Neural cell (in vitro differentiated cells): Measurements from ENCODE around the gene BTN2A1. TPM values are rescaled to one million over a fixed set of nuclear protein-coding genes. Genes with fewer than 3 reads are reported as not detected.

Source experiments
- H2AFZ ChIP-seq: fragments of 200-600, 300-800 bp; sonication (generic), shearing (Covaris generic); 2 replicates; pipeline ENCODE4 v1.6.0; 2014; ENCODE audit warnings: low read depth, mild to moderate bottlenecking, antibody characterized with exemption, low read length, moderate library complexity
- H3F3A ChIP-seq: fragments of 200-600 bp; shearing (Covaris generic); 2 replicates; pipeline ENCODE4 v1.6.1; 2016; ENCODE audit warnings: mild to moderate bottlenecking, moderate library complexity, mixed read lengths, antibody characterized with exemption, low read length; ENCODE audit not compliant: insufficient read depth, poor library complexity, severe bottlenecking
- H3K27ac ChIP-seq: fragments of 200-600, 300-800 bp; sonication (generic), shearing (Covaris generic); 2 replicates; pipeline ENCODE4 v1.5.1; 2014; ENCODE audit warnings: mild to moderate bottlenecking, low read length, moderate library complexity
- H3K27me3 ChIP-seq: fragments of 300-800, 200-600 bp; sonication (generic), shearing (Covaris generic); 2 replicates; pipeline ENCODE4 v1.6.0; 2014; ENCODE audit warnings: mild to moderate bottlenecking, low read depth, low read length, moderate library complexity; ENCODE audit not compliant: insufficient read depth
- H3K36me3 ChIP-seq: fragments of 300-800, 200-600 bp; sonication (generic), shearing (Covaris generic); 2 replicates; pipeline ENCODE4 v1.5.1; 2014; ENCODE audit warnings: mild to moderate bottlenecking, antibody characterized with exemption, low read length, moderate library complexity; ENCODE audit not compliant: insufficient read depth
- H3K4me2 ChIP-seq: fragments of 300-800, 200-600 bp; sonication (generic), shearing (Covaris generic); 2 replicates; pipeline ENCODE4 v1.6.0; 2014; ENCODE audit warnings: mild to moderate bottlenecking, low read length
- H3K4me3 ChIP-seq: fragments of 300-800, 200-600 bp; sonication (generic), shearing (Covaris generic); 2 replicates; pipeline ENCODE4 v1.5.1; 2014; ENCODE audit warnings: mild to moderate bottlenecking, low read length, moderate library complexity
- H3K79me2 ChIP-seq: fragments of 200-600 bp; shearing (Covaris generic); replicated peaks from 2 replicates; pipeline ENCODE4 v1.6.0; 2014; ENCODE audit warnings: mild to moderate bottlenecking, low read length, moderate library complexity; ENCODE audit not compliant: insufficient read depth
- H3K9ac ChIP-seq: fragments of 300-800, 200-600 bp; sonication (generic), shearing (Covaris generic); 2 replicates; pipeline ENCODE4 v1.6.1; 2016; ENCODE audit warnings: mild to moderate bottlenecking, low read length, mixed read lengths
- H3K9me2 ChIP-seq: fragments of 200-600 bp; shearing (Covaris generic); 2 replicates; pipeline ENCODE4 v1.6.1; 2016; ENCODE audit warnings: mild to moderate bottlenecking, low read length, mixed read lengths; ENCODE audit not compliant: insufficient read depth
- H3K9me3 ChIP-seq: fragments of 200-600, 300-800 bp; sonication (generic), shearing (Covaris generic); 2 replicates; pipeline ENCODE4 v1.6.1; 2016; ENCODE audit warnings: mild to moderate bottlenecking, mixed run types, low read length, moderate library complexity, mixed read lengths
- H4K20me1 ChIP-seq: fragments of 200-600 bp; shearing (Covaris generic); 2 replicates; pipeline ENCODE4 v1.6.1; 2016; ENCODE audit warnings: mild to moderate bottlenecking, mixed run types; ENCODE audit not compliant: insufficient read depth
- EP300 ChIP-seq: fragments of 450-650 bp; conservative IDR thresholded peaks from 2 replicates; pipeline ENCODE4 v1.6.1; 2014; ENCODE audit warnings: antibody characterized with exemption, mild to moderate bottlenecking, moderate library complexity; ENCODE audit not compliant: poor library complexity, severe bottlenecking
- EZH2 ChIP-seq: fragments of 200-600, 300-800 bp; shearing (Covaris generic), sonication (generic); IDR thresholded peaks from 2 replicates; pipeline ENCODE4 v1.6.1; 2014; ENCODE audit warnings: antibody characterized with exemption, low read length, borderline replicate concordance, mild to moderate bottlenecking; ENCODE audit not compliant: insufficient read depth, poor library complexity, severe bottlenecking
- MXI1 ChIP-seq: fragments of 450-650 bp; conservative IDR thresholded peaks from 2 replicates; pipeline ENCODE4 v1.6.1; 2014; ENCODE audit warnings: antibody characterized with exemption, mild to moderate bottlenecking; ENCODE audit not compliant: poor library complexity, severe bottlenecking
- POLR2AphosphoS5 ChIP-seq: IDR thresholded peaks from 2 replicates; pipeline ENCODE4 v1.6.1; 2012
- RAD21 ChIP-seq: fragments of 450-650 bp; conservative IDR thresholded peaks from 2 replicates; pipeline ENCODE4 v1.6.1; 2014; ENCODE audit warnings: antibody characterized with exemption, mild to moderate bottlenecking, moderate library complexity
- SMC3 ChIP-seq: fragments of 450-650 bp; conservative IDR thresholded peaks from 2 replicates; pipeline ENCODE4 v1.6.1; 2014; ENCODE audit warnings: antibody characterized with exemption, mild to moderate bottlenecking, moderate library complexity; ENCODE audit not compliant: poor library complexity
- TAF1 ChIP-seq: IDR thresholded peaks from 2 replicates; pipeline ENCODE4 v1.6.1; 2012; ENCODE audit warnings: low read depth
- polyA plus RNA-seq: library from polyadenylated mRNA; depleted of rRNA; stranded (reverse); fragments of >200 nt; gene quantifications from 2 replicates; pipeline ENCODE4 v1.2.3, GENCODE V29; 2014
- TF ChIP-seq, protein P1 (sequence below): fragments of 450-650 bp; IDR thresholded peaks from 2 replicates; pipeline ENCODE4 v1.5.1; 2014; ENCODE audit warnings: antibody characterized with exemption, mild to moderate bottlenecking, moderate library complexity; ENCODE audit not compliant: poor library complexity, severe bottlenecking
- TF ChIP-seq, protein P2 (sequence below): IDR thresholded peaks from 2 replicates; pipeline ENCODE4 v1.6.1; 2012; ENCODE audit warnings: borderline replicate concordance

BTN2A1 gene
- polyA plus RNA-seq, 1 donor from 2014 or later = 33.8 TPM

DNA sequence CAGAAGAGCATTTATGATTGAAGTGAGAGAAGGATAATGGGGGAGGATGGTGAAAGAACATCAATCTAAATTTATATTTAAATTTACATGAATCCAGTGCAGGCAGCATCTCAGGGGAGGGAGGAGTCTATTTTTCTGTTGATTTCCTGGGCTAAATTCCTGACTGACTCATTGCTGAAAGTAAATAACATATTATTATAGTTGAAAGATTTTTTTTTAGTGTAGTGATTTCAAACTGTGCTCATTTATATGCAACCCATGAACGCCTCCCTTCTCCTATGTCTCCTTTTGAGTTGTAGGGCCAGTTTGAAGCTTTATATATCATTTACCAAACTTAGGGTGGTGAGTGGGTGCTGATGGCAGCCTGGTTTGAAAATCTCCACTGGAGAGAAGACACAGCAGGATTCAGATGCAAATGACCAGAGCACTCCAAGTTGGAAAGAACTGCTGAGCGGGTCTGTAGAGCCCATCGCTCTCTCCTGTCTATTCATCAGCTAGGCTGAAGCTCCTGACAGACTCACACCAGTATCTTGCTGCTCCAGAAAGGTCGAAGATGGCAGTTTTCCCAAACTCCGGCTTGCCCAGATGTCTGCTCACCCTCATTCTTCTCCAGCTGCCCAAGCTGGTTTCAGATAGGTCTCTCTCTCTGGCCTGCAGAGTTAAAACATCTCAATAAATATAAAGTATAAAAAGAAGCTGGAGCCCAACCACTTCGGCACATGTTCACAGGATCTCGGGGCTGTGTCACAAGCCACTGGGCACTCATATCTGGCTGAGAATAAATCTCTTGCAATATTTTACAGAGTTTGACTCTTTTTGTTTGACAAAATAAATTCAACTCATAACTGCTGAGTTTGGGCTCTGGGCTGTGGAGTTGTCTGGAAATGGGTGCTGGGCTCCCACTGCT lies 18.3 kb downstream of the BTN2A1 start:
- H2AFZ ChIP-seq = no peak overlapping the region
- no peaks in the 10 kb centered on the region for H3K9me3 ChIP-seq
- H3K4me2 ChIP-seq = no peak overlapping the region
- no peak overlapping the region for H3K9ac ChIP-seq
- no peaks in the 10 kb centered on the region for H3F3A ChIP-seq
- no peaks in the 10 kb centered on the region for H4K20me1 ChIP-seq
- no peaks in the 10 kb centered on the region for H3K27me3 ChIP-seq
- TF ChIP-seq, protein P1, sequence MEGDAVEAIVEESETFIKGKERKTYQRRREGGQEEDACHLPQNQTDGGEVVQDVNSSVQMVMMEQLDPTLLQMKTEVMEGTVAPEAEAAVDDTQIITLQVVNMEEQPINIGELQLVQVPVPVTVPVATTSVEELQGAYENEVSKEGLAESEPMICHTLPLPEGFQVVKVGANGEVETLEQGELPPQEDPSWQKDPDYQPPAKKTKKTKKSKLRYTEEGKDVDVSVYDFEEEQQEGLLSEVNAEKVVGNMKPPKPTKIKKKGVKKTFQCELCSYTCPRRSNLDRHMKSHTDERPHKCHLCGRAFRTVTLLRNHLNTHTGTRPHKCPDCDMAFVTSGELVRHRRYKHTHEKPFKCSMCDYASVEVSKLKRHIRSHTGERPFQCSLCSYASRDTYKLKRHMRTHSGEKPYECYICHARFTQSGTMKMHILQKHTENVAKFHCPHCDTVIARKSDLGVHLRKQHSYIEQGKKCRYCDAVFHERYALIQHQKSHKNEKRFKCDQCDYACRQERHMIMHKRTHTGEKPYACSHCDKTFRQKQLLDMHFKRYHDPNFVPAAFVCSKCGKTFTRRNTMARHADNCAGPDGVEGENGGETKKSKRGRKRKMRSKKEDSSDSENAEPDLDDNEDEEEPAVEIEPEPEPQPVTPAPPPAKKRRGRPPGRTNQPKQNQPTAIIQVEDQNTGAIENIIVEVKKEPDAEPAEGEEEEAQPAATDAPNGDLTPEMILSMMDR = no peak
- no peak for TF ChIP-seq EP300
- no peak for TF ChIP-seq POLR2AphosphoS5
- no peak for TF ChIP-seq RAD21
- TF ChIP-seq, protein P2, sequence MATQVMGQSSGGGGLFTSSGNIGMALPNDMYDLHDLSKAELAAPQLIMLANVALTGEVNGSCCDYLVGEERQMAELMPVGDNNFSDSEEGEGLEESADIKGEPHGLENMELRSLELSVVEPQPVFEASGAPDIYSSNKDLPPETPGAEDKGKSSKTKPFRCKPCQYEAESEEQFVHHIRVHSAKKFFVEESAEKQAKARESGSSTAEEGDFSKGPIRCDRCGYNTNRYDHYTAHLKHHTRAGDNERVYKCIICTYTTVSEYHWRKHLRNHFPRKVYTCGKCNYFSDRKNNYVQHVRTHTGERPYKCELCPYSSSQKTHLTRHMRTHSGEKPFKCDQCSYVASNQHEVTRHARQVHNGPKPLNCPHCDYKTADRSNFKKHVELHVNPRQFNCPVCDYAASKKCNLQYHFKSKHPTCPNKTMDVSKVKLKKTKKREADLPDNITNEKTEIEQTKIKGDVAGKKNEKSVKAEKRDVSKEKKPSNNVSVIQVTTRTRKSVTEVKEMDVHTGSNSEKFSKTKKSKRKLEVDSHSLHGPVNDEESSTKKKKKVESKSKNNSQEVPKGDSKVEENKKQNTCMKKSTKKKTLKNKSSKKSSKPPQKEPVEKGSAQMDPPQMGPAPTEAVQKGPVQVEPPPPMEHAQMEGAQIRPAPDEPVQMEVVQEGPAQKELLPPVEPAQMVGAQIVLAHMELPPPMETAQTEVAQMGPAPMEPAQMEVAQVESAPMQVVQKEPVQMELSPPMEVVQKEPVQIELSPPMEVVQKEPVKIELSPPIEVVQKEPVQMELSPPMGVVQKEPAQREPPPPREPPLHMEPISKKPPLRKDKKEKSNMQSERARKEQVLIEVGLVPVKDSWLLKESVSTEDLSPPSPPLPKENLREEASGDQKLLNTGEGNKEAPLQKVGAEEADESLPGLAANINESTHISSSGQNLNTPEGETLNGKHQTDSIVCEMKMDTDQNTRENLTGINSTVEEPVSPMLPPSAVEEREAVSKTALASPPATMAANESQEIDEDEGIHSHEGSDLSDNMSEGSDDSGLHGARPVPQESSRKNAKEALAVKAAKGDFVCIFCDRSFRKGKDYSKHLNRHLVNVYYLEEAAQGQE = no peak
- no peak for TF ChIP-seq EZH2
- TF ChIP-seq TAF1 = no peak
- no peak for TF ChIP-seq MXI1
- TF ChIP-seq SMC3 = no peak
- H3K9me2 ChIP-seq = no peaks in the 10 kb centered on the region
- H3K4me3 ChIP-seq = no peak overlapping the region
- H3K27ac ChIP-seq = no peak overlapping the region
- no peaks in the 10 kb centered on the region for H3K79me2 ChIP-seq
- no peaks in the 10 kb centered on the region for H3K36me3 ChIP-seq

DNA sequence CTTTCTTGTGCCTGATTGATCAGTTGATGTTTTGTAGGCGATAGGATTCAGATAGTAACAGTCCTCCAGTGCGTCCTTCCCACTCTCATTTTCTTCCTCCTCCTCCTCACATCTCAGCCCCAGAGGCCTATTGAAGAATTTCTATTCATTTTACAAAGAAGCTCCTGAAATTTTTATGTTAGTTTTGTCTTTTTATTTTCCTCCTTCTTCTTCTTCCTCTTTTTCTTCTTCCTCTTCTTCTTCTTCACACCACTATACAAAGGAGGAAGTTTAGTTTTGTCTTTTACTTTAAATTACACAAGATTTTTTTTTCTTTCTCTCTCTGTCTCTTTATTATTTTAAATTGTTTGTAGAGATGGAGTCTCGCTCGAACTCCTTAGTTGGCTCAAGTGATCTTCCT lies 19.1 kb downstream of the BTN2A1 start:
- Histone ChIP-seq H4K20me1 (no peaks in the 10 kb centered on the region), H3K9ac (no peak overlapping the region), H3F3A (no peaks in the 10 kb centered on the region), H3K4me2 (no peak overlapping the region), H3K4me3 (no peak overlapping the region), H3K36me3 (no peaks in the 10 kb centered on the region), H3K27me3 (no peaks in the 10 kb centered on the region), H3K27ac (no peak overlapping the region), H3K9me3 (no peaks in the 10 kb centered on the region), H3K9me2 (no peaks in the 10 kb centered on the region), H2AFZ (no peak overlapping the region), H3K79me2 (no peaks in the 10 kb centered on the region)
- TF ChIP-seq POLR2AphosphoS5 = no peak
- TF ChIP-seq EP300 = no peak
- no peak for TF ChIP-seq TAF1
- TF ChIP-seq RAD21 = no peak
- no peak for TF ChIP-seq SMC3
- TF ChIP-seq, protein P2 = no peak
- TF ChIP-seq, protein P1 = no peak
- TF ChIP-seq EZH2 = no peak
- TF ChIP-seq MXI1 = no peak
